GM23338 (cell line): ENCODE results near the gene CTNNA3. TPM values are rescaled to one million over a fixed set of nuclear protein-coding genes. Genes with fewer than 3 reads are reported as not detected.
A peak's percentile ranks its signal among the peaks of the same experiment; 100 is the strongest.

Experiments
- ATAC-seq: fragments of 200-7000 bp; cut with Tn5 transposase; 3 replicates; pipeline ENCODE4 v1.9.1; 2020
- DNase-seq: peaks from one replicate; pipeline ENCODE4 v3.0.0-alpha.2; 2015; ENCODE audit warnings: low spot score
- H2AFZ ChIP-seq: fragments of 200-600 bp; sonication (generic); 2 replicates; pipeline ENCODE4 v1.8.0; 2016; ENCODE audit warnings: antibody characterized with exemption, mild to moderate bottlenecking, moderate library complexity
- H3F3A ChIP-seq: fragments of 200-600 bp; sonication (generic); replicated peaks from 2 replicates; pipeline ENCODE4 v1.8.0; 2017; ENCODE audit warnings: antibody characterized with exemption, mixed run types, low read depth
- H3K27ac ChIP-seq: fragments of 200-600 bp; sonication (generic); 2 replicates; pipeline ENCODE4 v1.6.1; 2016; ENCODE audit warnings: low read depth
- H3K27me3 ChIP-seq: fragments of 200-600 bp; sonication (generic); 2 replicates; pipeline ENCODE4 v1.8.0; 2016; ENCODE audit warnings: mild to moderate bottlenecking, mixed run types, moderate library complexity; ENCODE audit not compliant: insufficient read depth
- H3K36me3 ChIP-seq: fragments of 200-600 bp; sonication (generic); 2 replicates; pipeline ENCODE4 v1.8.0; 2016; ENCODE audit warnings: mild to moderate bottlenecking; ENCODE audit not compliant: insufficient read depth
- H3K4me1 ChIP-seq: fragments of 200-600 bp; sonication (generic); 2 replicates; pipeline ENCODE4 v1.8.0; 2016; ENCODE audit warnings: mild to moderate bottlenecking, moderate library complexity; ENCODE audit not compliant: insufficient read depth
- H3K4me2 ChIP-seq: fragments of 200-600 bp; sonication (generic); 2 replicates; pipeline ENCODE4 v1.7.1; 2017; ENCODE audit warnings: mixed run types
- H3K4me3 ChIP-seq: fragments of 200-600 bp; sonication (generic); 2 replicates; pipeline ENCODE4 v1.6.1; 2016; ENCODE audit warnings: mixed run types
- H3K79me2 ChIP-seq: fragments of 200-600 bp; sonication (generic); replicated peaks from 2 replicates; pipeline ENCODE4 v1.8.0; 2017; ENCODE audit warnings: mild to moderate bottlenecking; ENCODE audit not compliant: insufficient read depth
- H3K9me2 ChIP-seq: fragments of 200-600 bp; sonication (generic); 2 replicates; pipeline ENCODE4 v1.8.0; 2017; ENCODE audit not compliant: insufficient read depth
- H4K20me1 ChIP-seq: fragments of 200-600 bp; sonication (generic); replicated peaks from 2 replicates; pipeline ENCODE4 v1.8.0; 2017; ENCODE audit warnings: mild to moderate bottlenecking; ENCODE audit not compliant: insufficient read depth
- H3K27ac Mint-ChIP-seq: 2 replicates; pipeline ENCODE4 v1.8.0; 2020; ENCODE audit warnings: inconsistent platforms, mild to moderate bottlenecking, moderate library complexity, mixed read lengths
- H3K27me3 Mint-ChIP-seq: 3 replicates; pipeline ENCODE4 v1.8.0; 2022; ENCODE audit warnings: low read depth, mild to moderate bottlenecking, moderate library complexity, mixed read lengths, inconsistent platforms; ENCODE audit not compliant: insufficient read depth, poor library complexity
- H3K36me3 Mint-ChIP-seq: 3 replicates; pipeline ENCODE4 v1.8.0; 2021; ENCODE audit warnings: low read depth, mild to moderate bottlenecking, inconsistent platforms, moderate library complexity, mixed read lengths
- H3K4me1 Mint-ChIP-seq: 3 replicates; pipeline ENCODE4 v1.8.0; 2020; ENCODE audit warnings: mild to moderate bottlenecking, inconsistent platforms, mixed read lengths
- H3K4me3 Mint-ChIP-seq: 3 replicates; pipeline ENCODE4 v1.8.0; 2021; ENCODE audit warnings: moderate library complexity, mild to moderate bottlenecking, inconsistent platforms, mixed read lengths
- H3K9me3 Mint-ChIP-seq: 3 replicates; pipeline ENCODE4 v1.8.0; 2020; ENCODE audit warnings: moderate library complexity, mild to moderate bottlenecking, inconsistent platforms, mixed read lengths
- CREB1 ChIP-seq: fragments of 250-450 bp; sonication (Bioruptor Pico); IDR thresholded peaks from 2 replicates; pipeline ENCODE4 v1.5.0; 2020; ENCODE audit warnings: low read depth, mild to moderate bottlenecking, moderate library complexity
- EZH2 ChIP-seq: fragments of 200-600 bp; sonication (generic); IDR thresholded peaks from one replicate; pipeline ENCODE4 v1.8.0; 2017; ENCODE audit warnings: antibody characterized with exemption, mild to moderate bottlenecking, low read depth; ENCODE audit not compliant: unreplicated experiment
- EZH2phosphoT487 ChIP-seq: fragments of 200-600 bp; sonication (generic); IDR thresholded peaks from one replicate; pipeline ENCODE4 v1.8.1; 2018; ENCODE audit warnings: antibody characterized with exemption; ENCODE audit not compliant: unreplicated experiment
- JUNB ChIP-seq: IDR thresholded peaks from one replicate; pipeline ENCODE4 v1.6.1; 2016; ENCODE audit warnings: antibody characterized with exemption; ENCODE audit not compliant: unreplicated experiment
- NANOG ChIP-seq: IDR thresholded peaks from 2 replicates; pipeline ENCODE4 v1.6.1; 2016; ENCODE audit warnings: antibody characterized with exemption, borderline replicate concordance
- POLR2AphosphoS5 ChIP-seq: IDR thresholded peaks from 2 replicates; pipeline ENCODE4 v1.6.1; 2016; ENCODE audit warnings: antibody characterized with exemption, low read depth
- STAT1 ChIP-seq: IDR thresholded peaks from one replicate; pipeline ENCODE4 v1.6.1; 2016; ENCODE audit warnings: antibody characterized with exemption; ENCODE audit not compliant: unreplicated experiment
- ZNF114 ChIP-seq: fragments of 250-450 bp; sonication (Bioruptor Pico); IDR thresholded peaks from 2 replicates; pipeline ENCODE4 v1.5.0; 2020; ENCODE audit warnings: mild to moderate bottlenecking, moderate library complexity
- ZNF331 ChIP-seq: fragments of 250-450 bp; sonication (Bioruptor Pico); IDR thresholded peaks from 2 replicates; pipeline ENCODE4 v1.5.0; 2020; ENCODE audit warnings: low read depth, mild to moderate bottlenecking, moderate library complexity
- polyA plus RNA-seq: library from polyadenylated mRNA; unstranded; fragments of >200 nt; fragmentation: Nextera tagmentation; extraction: Ambion mirVana; gene quantifications from 2 replicates; pipeline ENCODE4 v1.2.1, GENCODE V29; 2016
- total RNA-seq: library from RNA; depleted of rRNA; stranded (reverse); fragments of >200 nt; shearing (Covaris generic); gene quantifications from 2 replicates; pipeline ENCODE4 v1.2.3, GENCODE V29; 2014
- TF ChIP-seq, protein P1 (sequence below): IDR thresholded peaks from 2 replicates; pipeline ENCODE4 v1.6.1; 2016; ENCODE audit warnings: antibody characterized with exemption
- TF ChIP-seq, protein P2 (sequence below), 2 experiments: fragments of 200-600 bp in 1 of 2; sonication (generic) in 1 of 2; conservative IDR thresholded peaks; 2 replicates each; pipeline versions ENCODE4 v1.5.1 to v1.6.1; 2016 to 2017; ENCODE audit warnings: antibody characterized with exemption in 2 of 2, low read depth in 2 of 2, mild to moderate bottlenecking in 2 of 2, moderate library complexity in 1 of 2
- TF ChIP-seq, protein P3 (sequence below): fragments of 250-450 bp; sonication (Bioruptor Pico); IDR thresholded peaks from 2 replicates; pipeline ENCODE4 v1.5.0; 2020; ENCODE audit warnings: mild to moderate bottlenecking, moderate library complexity
- TF ChIP-seq, protein P4 (sequence below): IDR thresholded peaks from one replicate; pipeline ENCODE4 v1.6.1; 2018; ENCODE audit warnings: antibody characterized with exemption; ENCODE audit not compliant: unreplicated experiment

The CTNNA3 gene
- total and polyA plus RNA-seq, 2 experiments from 2014 or later, result 0.71 to 3.3 TPM

DNA sequence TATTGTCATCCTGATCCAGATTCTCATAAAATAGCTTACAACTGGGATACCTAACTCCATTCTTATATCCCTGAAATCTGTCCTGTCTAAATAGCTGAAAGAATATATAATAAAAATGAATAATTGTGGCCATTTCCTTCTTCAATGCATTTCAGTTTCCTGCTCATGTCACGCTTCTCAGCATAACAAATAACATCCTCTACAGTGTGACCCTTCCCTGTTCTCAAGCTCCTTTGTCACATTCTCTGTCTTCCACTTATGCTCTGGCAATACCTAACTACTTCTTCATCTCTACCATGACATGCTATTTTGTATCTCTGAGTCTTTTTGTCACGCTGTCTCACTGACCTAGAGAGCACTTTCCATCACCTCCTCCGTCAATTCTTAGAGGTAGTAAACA, 1654.2 kb downstream of the CTNNA3 start:
- no peak overlapping the region for H3K4me3 Mint-ChIP-seq
- TF ChIP-seq, protein P1, sequence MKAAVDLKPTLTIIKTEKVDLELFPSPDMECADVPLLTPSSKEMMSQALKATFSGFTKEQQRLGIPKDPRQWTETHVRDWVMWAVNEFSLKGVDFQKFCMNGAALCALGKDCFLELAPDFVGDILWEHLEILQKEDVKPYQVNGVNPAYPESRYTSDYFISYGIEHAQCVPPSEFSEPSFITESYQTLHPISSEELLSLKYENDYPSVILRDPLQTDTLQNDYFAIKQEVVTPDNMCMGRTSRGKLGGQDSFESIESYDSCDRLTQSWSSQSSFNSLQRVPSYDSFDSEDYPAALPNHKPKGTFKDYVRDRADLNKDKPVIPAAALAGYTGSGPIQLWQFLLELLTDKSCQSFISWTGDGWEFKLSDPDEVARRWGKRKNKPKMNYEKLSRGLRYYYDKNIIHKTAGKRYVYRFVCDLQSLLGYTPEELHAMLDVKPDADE, result no peak
- TF ChIP-seq, protein P2, sequence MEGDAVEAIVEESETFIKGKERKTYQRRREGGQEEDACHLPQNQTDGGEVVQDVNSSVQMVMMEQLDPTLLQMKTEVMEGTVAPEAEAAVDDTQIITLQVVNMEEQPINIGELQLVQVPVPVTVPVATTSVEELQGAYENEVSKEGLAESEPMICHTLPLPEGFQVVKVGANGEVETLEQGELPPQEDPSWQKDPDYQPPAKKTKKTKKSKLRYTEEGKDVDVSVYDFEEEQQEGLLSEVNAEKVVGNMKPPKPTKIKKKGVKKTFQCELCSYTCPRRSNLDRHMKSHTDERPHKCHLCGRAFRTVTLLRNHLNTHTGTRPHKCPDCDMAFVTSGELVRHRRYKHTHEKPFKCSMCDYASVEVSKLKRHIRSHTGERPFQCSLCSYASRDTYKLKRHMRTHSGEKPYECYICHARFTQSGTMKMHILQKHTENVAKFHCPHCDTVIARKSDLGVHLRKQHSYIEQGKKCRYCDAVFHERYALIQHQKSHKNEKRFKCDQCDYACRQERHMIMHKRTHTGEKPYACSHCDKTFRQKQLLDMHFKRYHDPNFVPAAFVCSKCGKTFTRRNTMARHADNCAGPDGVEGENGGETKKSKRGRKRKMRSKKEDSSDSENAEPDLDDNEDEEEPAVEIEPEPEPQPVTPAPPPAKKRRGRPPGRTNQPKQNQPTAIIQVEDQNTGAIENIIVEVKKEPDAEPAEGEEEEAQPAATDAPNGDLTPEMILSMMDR (conservative IDR thresholded peaks at IDR 0.05; ENCODE audit: low read depth in 2 of 2), result no peak
- TF ChIP-seq POLR2AphosphoS5, result no peak
- no peak for TF ChIP-seq JUNB
- TF ChIP-seq ZNF114 (CRISPR knock-in tag), result no peak
- TF ChIP-seq EZH2, result no peak
- no peak for TF ChIP-seq EZH2phosphoT487
- TF ChIP-seq, protein P3, sequence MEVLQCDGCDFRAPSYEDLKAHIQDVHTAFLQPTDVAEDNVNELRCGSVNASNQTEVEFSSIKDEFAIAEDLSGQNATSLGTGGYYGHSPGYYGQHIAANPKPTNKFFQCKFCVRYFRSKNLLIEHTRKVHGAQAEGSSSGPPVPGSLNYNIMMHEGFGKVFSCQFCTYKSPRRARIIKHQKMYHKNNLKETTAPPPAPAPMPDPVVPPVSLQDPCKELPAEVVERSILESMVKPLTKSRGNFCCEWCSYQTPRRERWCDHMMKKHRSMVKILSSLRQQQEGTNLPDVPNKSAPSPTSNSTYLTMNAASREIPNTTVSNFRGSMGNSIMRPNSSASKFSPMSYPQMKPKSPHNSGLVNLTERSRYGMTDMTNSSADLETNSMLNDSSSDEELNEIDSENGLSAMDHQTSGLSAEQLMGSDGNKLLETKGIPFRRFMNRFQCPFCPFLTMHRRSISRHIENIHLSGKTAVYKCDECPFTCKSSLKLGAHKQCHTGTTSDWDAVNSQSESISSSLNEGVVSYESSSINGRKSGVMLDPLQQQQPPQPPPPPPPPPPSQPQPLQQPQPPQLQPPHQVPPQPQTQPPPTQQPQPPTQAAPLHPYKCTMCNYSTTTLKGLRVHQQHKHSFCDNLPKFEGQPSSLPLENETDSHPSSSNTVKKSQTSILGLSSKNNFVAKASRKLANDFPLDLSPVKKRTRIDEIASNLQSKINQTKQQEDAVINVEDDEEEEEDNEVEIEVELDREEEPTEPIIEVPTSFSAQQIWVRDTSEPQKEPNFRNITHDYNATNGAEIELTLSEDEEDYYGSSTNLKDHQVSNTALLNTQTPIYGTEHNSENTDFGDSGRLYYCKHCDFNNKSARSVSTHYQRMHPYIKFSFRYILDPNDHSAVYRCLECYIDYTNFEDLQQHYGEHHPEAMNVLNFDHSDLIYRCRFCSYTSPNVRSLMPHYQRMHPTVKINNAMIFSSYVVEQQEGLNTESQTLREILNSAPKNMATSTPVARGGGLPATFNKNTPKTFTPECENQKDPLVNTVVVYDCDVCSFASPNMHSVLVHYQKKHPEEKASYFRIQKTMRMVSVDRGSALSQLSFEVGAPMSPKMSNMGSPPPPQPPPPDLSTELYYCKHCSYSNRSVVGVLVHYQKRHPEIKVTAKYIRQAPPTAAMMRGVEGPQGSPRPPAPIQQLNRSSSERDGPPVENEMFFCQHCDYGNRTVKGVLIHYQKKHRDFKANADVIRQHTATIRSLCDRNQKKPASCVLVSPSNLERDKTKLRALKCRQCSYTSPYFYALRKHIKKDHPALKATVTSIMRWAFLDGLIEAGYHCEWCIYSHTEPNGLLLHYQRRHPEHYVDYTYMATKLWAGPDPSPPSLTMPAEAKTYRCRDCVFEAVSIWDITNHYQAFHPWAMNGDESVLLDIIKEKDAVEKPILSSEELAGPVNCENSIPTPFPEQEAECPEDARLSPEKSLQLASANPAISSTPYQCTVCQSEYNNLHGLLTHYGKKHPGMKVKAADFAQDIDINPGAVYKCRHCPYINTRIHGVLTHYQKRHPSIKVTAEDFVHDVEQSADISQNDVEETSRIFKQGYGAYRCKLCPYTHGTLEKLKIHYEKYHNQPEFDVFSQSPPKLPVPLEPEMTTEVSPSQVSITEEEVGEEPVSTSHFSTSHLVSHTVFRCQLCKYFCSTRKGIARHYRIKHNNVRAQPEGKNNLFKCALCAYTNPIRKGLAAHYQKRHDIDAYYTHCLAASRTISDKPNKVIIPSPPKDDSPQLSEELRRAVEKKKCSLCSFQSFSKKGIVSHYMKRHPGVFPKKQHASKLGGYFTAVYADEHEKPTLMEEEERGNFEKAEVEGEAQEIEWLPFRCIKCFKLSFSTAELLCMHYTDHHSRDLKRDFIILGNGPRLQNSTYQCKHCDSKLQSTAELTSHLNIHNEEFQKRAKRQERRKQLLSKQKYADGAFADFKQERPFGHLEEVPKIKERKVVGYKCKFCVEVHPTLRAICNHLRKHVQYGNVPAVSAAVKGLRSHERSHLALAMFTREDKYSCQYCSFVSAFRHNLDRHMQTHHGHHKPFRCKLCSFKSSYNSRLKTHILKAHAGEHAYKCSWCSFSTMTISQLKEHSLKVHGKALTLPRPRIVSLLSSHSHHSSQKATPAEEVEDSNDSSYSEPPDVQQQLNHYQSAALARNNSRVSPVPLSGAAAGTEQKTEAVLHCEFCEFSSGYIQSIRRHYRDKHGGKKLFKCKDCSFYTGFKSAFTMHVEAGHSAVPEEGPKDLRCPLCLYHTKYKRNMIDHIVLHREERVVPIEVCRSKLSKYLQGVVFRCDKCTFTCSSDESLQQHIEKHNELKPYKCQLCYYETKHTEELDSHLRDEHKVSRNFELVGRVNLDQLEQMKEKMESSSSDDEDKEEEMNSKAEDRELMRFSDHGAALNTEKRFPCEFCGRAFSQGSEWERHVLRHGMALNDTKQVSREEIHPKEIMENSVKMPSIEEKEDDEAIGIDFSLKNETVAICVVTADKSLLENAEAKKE (CRISPR knock-in tag), result no peak
- no peak for TF ChIP-seq ZNF331
- TF ChIP-seq, protein P4, sequence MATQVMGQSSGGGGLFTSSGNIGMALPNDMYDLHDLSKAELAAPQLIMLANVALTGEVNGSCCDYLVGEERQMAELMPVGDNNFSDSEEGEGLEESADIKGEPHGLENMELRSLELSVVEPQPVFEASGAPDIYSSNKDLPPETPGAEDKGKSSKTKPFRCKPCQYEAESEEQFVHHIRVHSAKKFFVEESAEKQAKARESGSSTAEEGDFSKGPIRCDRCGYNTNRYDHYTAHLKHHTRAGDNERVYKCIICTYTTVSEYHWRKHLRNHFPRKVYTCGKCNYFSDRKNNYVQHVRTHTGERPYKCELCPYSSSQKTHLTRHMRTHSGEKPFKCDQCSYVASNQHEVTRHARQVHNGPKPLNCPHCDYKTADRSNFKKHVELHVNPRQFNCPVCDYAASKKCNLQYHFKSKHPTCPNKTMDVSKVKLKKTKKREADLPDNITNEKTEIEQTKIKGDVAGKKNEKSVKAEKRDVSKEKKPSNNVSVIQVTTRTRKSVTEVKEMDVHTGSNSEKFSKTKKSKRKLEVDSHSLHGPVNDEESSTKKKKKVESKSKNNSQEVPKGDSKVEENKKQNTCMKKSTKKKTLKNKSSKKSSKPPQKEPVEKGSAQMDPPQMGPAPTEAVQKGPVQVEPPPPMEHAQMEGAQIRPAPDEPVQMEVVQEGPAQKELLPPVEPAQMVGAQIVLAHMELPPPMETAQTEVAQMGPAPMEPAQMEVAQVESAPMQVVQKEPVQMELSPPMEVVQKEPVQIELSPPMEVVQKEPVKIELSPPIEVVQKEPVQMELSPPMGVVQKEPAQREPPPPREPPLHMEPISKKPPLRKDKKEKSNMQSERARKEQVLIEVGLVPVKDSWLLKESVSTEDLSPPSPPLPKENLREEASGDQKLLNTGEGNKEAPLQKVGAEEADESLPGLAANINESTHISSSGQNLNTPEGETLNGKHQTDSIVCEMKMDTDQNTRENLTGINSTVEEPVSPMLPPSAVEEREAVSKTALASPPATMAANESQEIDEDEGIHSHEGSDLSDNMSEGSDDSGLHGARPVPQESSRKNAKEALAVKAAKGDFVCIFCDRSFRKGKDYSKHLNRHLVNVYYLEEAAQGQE, result no peak
- TF ChIP-seq NANOG, result no peak
- no peak for TF ChIP-seq CREB1 (CRISPR knock-in tag)
- TF ChIP-seq STAT1, result no peak
- no peak overlapping the region for H3K4me3 ChIP-seq
- peaks cover 3% of the 10 kb centered on the region; the same call in 2 of the 3 replicates for H3K4me1 Mint-ChIP-seq
- peak; percentile 1 for DNase-seq
- no peaks in the 10 kb centered on the region for H4K20me1 ChIP-seq
- no peak overlapping the region for H3K27ac ChIP-seq
- no peaks in the 10 kb centered on the region for H3F3A ChIP-seq
- peaks cover 4% of the 10 kb centered on the region; the same call in 1 of the 3 replicates for H3K36me3 Mint-ChIP-seq
- ATAC-seq, result no peak
- H3K9me2 ChIP-seq, result peaks cover 4% of the 10 kb centered on the region; the same call in 1 of the 2 replicates
- H3K9me3 Mint-ChIP-seq, result peaks cover 11% of the 10 kb centered on the region; the same call in 2 of the 3 replicates
- H2AFZ ChIP-seq, result no peak overlapping the region
- no peak overlapping the region for H3K27ac Mint-ChIP-seq
- H3K79me2 ChIP-seq, result no peaks in the 10 kb centered on the region
- H3K36me3 ChIP-seq, result no peaks in the 10 kb centered on the region
- no peak overlapping the region for H3K4me2 ChIP-seq
- no peaks in the 10 kb centered on the region for H3K27me3 ChIP-seq
- H3K27me3 Mint-ChIP-seq, result no peaks in the 10 kb centered on the region
- H3K4me1 ChIP-seq, result no peaks in the 10 kb centered on the region
